Aorta (tissue), 5 donors: ENCODE data around the gene GNL3L. TPM values are rescaled to one million over a fixed set of nuclear protein-coding genes. Genes with fewer than 3 reads are reported as not detected.
"Not testable (repeated sequence)": the region's sequence is repeated elsewhere in the genome, so short reads cannot be mapped to it uniquely, and the experiment has no call there.

Experiments
- ATAC-seq: fragments of 200-7000 bp; cut with Tn5 transposase; one replicate; pipeline ENCODE4 v1.9.1; 2022; ENCODE audit warnings: moderate library complexity; ENCODE audit not compliant: low FRiP score
- DNase-seq, 2 donors: peaks; one replicate each; pipeline ENCODE4 v3.0.0-alpha.2; 2020
- H3K27ac ChIP-seq, 2 donors: one replicate each; pipeline ENCODE4 v1.5.1; 2013; ENCODE audit warnings: low read length in 2 of 2, mild to moderate bottlenecking in 2 of 2, moderate library complexity in 2 of 2, control low read depth in 1 of 2, inconsistent platforms in 1 of 2, low read depth in 1 of 2
- H3K27me3 ChIP-seq, 2 donors: one replicate each; pipeline ENCODE4 v1.6.1; 2013; ENCODE audit warnings: control low read depth in 1 of 2, low read length in 1 of 2, mild to moderate bottlenecking in 1 of 2, moderate library complexity in 1 of 2; ENCODE audit not compliant: insufficient read depth in 2 of 2, control insufficient read depth in 1 of 2
- H3K36me3 ChIP-seq, 2 donors: one replicate each; pipeline ENCODE4 v1.6.1; 2013; ENCODE audit warnings: control low read depth in 1 of 2, low read length in 1 of 2, mild to moderate bottlenecking in 1 of 2; ENCODE audit not compliant: insufficient read depth in 2 of 2, control insufficient read depth in 1 of 2
- H3K4me1 ChIP-seq, 2 donors: one replicate each; pipeline ENCODE4 v1.6.1; 2013; ENCODE audit warnings: low read length in 2 of 2, control low read depth in 1 of 2, mild to moderate bottlenecking in 1 of 2, moderate library complexity in 1 of 2; ENCODE audit not compliant: insufficient read depth in 2 of 2, control insufficient read depth in 1 of 2
- H3K4me3 ChIP-seq, 2 donors: one replicate each; pipeline ENCODE4 v1.5.1; 2013; ENCODE audit warnings: low read length in 2 of 2, control low read depth in 1 of 2, mild to moderate bottlenecking in 1 of 2
- H3K9me3 ChIP-seq: one replicate; pipeline ENCODE4 v1.6.1; 2013; ENCODE audit warnings: mild to moderate bottlenecking, low read length; ENCODE audit not compliant: control insufficient read depth
- WGBS, 2 donors: extraction: QIAGEN DNeasy Blood & Tissue Kit; methylation state at CpG; one replicate each; pipeline ENCODE4 v1.1.7; 2013; 5-methylcytosine and 5-hydroxymethylcytosine counted together
- intact Hi-C, 2 donors: fragments of 100-400 bp; cut with DNase I; formaldehyde crosslinking; loops; one replicate each; pipeline versions ENCODE4 v1.14.2 to v1.15.0; 2022
- long read RNA-seq, 2 donors: library from polyadenylated mRNA; unstranded; transcript quantifications; one replicate each; pipeline ENCODE4 v2.0.0, GENCODE V29; 2020 to 2021
- polyA plus RNA-seq, 2 donors: library from polyadenylated mRNA; stranded (reverse); fragments of 200-250 nt; gene quantifications; one replicate each; pipeline ENCODE4 v1.2.3, GENCODE V29; 2013
- total RNA-seq, 2 donors: library from RNA; stranded (reverse); fragmentation: NEBNext Ultra II Directional; extraction: Animal tissue kit (Norgen Biotek cat#: 25700); gene quantifications; one replicate each; pipeline ENCODE4 v1.2.1, GENCODE V29; 2021
- donor health status: healthy with polysubstance abuse.
- donor health status: Bipolar disorder and iron deficiency.
- donor health status: DM: no; HTN: no; CAD: no.
- donor health status: DM: no; HTN: no; CAD: no.
- donor health status: DM: yes; HTN: yes; CAD: no.

The GNL3L gene
- total RNA-seq (10 to 100 TPM; 29.8 to 35.1 TPM), polyA plus RNA-seq (1 to 10 TPM; 1.1 to 5.3 TPM)
- long read RNA-seq, donor 1, transcript GNL3L-201 (16 exons, 2,357 nt): major isoform, 36 of 69 reads
- long read RNA-seq, donor 1, transcript GNL3L-202 (16 exons, 2,135 nt): minor isoform, 15 of 69 reads
- long read RNA-seq, donor 1, partial matches to known transcripts: 8 of 69 reads
- long read RNA-seq, donor 1, other reads (novel, unspliced or antisense): 10 of 69 reads
- long read RNA-seq, donor 2, partial matches to known transcripts: 1 of 7 reads
- long read RNA-seq, donor 2, other reads (novel, unspliced or antisense): 3 of 7 reads

GRCh38 chrX:54529552-54530356 is at the start of gene GNL3L:
Gene GNL3L, plus strand, starts transcription at chrX:54530219. Its CDS starts 2,348 bp downstream, at chrX:54532567.
- peak; percentile 93 to 94 for DNase-seq
- WGBS, 2 donors: 2 to 34% methylated on average over 41 to 44 of the region's 51 CpGs
- no peaks in the 10 kb centered on the region for H3K9me3 ChIP-seq
- H3K4me3 ChIP-seq: peak within 1 kb of the TSS; percentile 27 to 89
- no peaks in the 10 kb centered on the region for H3K36me3 ChIP-seq
- no peaks in the 10 kb centered on the region for H3K4me1 ChIP-seq
- peak within 1 kb of the TSS in 1 of 2 donors; percentile 91 for H3K27ac ChIP-seq
- intact Hi-C loops: loop anchor here in 1 of 2 donors (2.0 to 10.0 kb wide), 4 partner anchors 35 to 485 kb away; partner anchors contain the start of genes PHF8 and TSR2
- peak; percentile 91 for ATAC-seq
- H3K27me3 ChIP-seq: no peaks in the 10 kb centered on the region

- intact Hi-C loops: loop anchor here in 1 of 2 donors (5.0 kb wide), 1 partner anchor 49 kb away; the partner anchor contains the start of gene GNL3L
- H3K36me3 ChIP-seq: no peaks in the 10 kb centered on the region
- peak overlapping the region; percentile 39 to 52 for H3K27ac ChIP-seq
- no peaks in the 10 kb centered on the region for H3K9me3 ChIP-seq
- H3K4me1 ChIP-seq: no peaks in the 10 kb centered on the region
- DNase-seq: peak; percentile 52 to 79
- no peaks in the 10 kb centered on the region for H3K27me3 ChIP-seq
- H3K4me3 ChIP-seq: no peak overlapping the region
- ATAC-seq: peak; percentile 61
- 13 to 17% methylated on average over 21 of the region's 21 CpGs for WGBS, 2 donors
These were observed 47.0 kb upstream of the GNL3L start for GRCh38 chrX:54482839-54483593.

GRCh38 chrX:54483946-54484345 is 46.1 kb upstream of the GNL3L start:
- no peaks in the 10 kb centered on the region for H3K27me3 ChIP-seq
- 45 to 60% methylated on average over 9 of the region's 9 CpGs for whole genome bisulfite sequencing, 2 donors
- intact Hi-C loops: loop anchor here in 1 of 2 donors (5.0 kb wide), 1 partner anchor 48 kb away; the partner anchor contains the start of gene GNL3L
- H3K27ac ChIP-seq: peak overlapping the region in 1 of 2 donors; percentile 62
- H3K36me3 ChIP-seq: no peaks in the 10 kb centered on the region
- ATAC-seq: peak; percentile 2
- no peak for DNase-seq
- H3K4me3 ChIP-seq: no peak overlapping the region
- no peaks in the 10 kb centered on the region for H3K4me1 ChIP-seq
- no peaks in the 10 kb centered on the region for H3K9me3 ChIP-seq

- H3K4me3 ChIP-seq: no peak overlapping the region
- intact Hi-C loops: loop anchor here in 1 of 2 donors (5.0 kb wide), 1 partner anchor 48 kb away; the partner anchor contains the start of gene GNL3L
- ATAC-seq: no peak
- no peak overlapping the region for H3K27ac ChIP-seq
- H3K9me3 ChIP-seq: no peaks in the 10 kb centered on the region
- no peaks in the 10 kb centered on the region for H3K27me3 ChIP-seq
- no peaks in the 10 kb centered on the region for H3K4me1 ChIP-seq
- 18 to 47% methylated on average over 3 of the region's 3 CpGs for WGBS, 2 donors
- no peak for DNase-seq
- H3K36me3 ChIP-seq: no peaks in the 10 kb centered on the region
These were observed 45.4 kb upstream of the GNL3L start for GRCh38 chrX:54484666-54485065.

GRCh38 chrX:54489819-54490218 is 40.2 kb upstream of the GNL3L start:
- 93 to 96% methylated on average over 5 of the region's 5 CpGs for WGBS, 2 donors
- intact Hi-C loops, H3K4me1 ChIP-seq, ATAC-seq, H3K27me3 ChIP-seq, H3K4me3 ChIP-seq, H3K36me3 ChIP-seq, H3K27ac ChIP-seq, H3K9me3 ChIP-seq, DNase-seq: not testable (repeated sequence)

- no peaks in the 10 kb centered on the region for H3K9me3 ChIP-seq
- ATAC-seq (no peak), DNase-seq (peak; percentile 74 to 91)
- intact Hi-C loops: no loop called here
- H3K4me3 ChIP-seq: no peak overlapping the region
- no peaks in the 10 kb centered on the region for H3K36me3 ChIP-seq
- peaks cover 0 to 2% of the 10 kb centered on the region in 2 donors for H3K4me1 ChIP-seq
- 8 to 23% methylated on average over 6 of the region's 6 CpGs for WGBS, 2 donors
- H3K27me3 ChIP-seq: no peaks in the 10 kb centered on the region
- H3K27ac ChIP-seq: no peak overlapping the region
These were observed 37.7 kb upstream of the GNL3L start for GRCh38 chrX:54492340-54492739.

GRCh38 chrX:54494166-54494988 is 35.6 kb upstream of the GNL3L start:
- ATAC-seq: no peak

More at GRCh38 chrX:54494166-54494988, 35.6 kb upstream of the GNL3L start:
- Histone ChIP-seq H3K27ac (peak overlapping the region in 1 of 2 donors; percentile 67), H3K36me3 (no peaks in the 10 kb centered on the region), H3K4me1 (peaks cover 0 to 2% of the 10 kb centered on the region in 2 donors), H3K9me3 (no peaks in the 10 kb centered on the region), H3K4me3 (peak overlapping the region; percentile 61 to 95), H3K27me3 (no peaks in the 10 kb centered on the region)
- no peak for DNase-seq
- intact Hi-C loops: loop anchor here in 1 of 2 donors (2.0 kb wide), 1 partner anchor 36 kb away; the partner anchor contains the start of gene GNL3L
- WGBS, 2 donors: 8 to 29% methylated on average over 10 of the region's 10 CpGs
